Epithelial cell of esophagus (primary cell): Measurements from ENCODE around the gene GRIK1.

ENCODE experiments used
- DNase-seq: peaks from one replicate; pipeline ENCODE4 v3.0.0; 2010; ENCODE audit warnings: low read depth
- H3K4me3 ChIP-seq: 2 replicates; pipeline ENCODE4 v1.5.1; 2011; ENCODE audit warnings: mild to moderate bottlenecking, low read length, control low read depth
- CTCF ChIP-seq: IDR thresholded peaks from 2 replicates; pipeline ENCODE4 v1.5.1; 2011; ENCODE audit warnings: low read depth, mild to moderate bottlenecking, low read length, control low read depth, inconsistent platforms; ENCODE audit not compliant: insufficient read depth; ENCODE audit errors: missing control alignments

GRIK1 gene

GRCh38 chr21:29667651-29668050 lies 272.1 kb downstream of the GRIK1 start:
- no peak for DNase-seq
- TF ChIP-seq CTCF: no peak
- H3K4me3 ChIP-seq: no peak overlapping the region

GRCh38 chr21:29664615-29665014 lies 275.2 kb downstream of the GRIK1 start:
- no peak for DNase-seq
- no peak for TF ChIP-seq CTCF

GRCh38 chr21:29661672-29662442 lies 277.9 kb downstream of the GRIK1 start:
- DNase-seq: no peak
- no peak overlapping the region for H3K4me3 ChIP-seq
- no peak for TF ChIP-seq CTCF

More at GRCh38 chr21:29664615-29665014, 275.2 kb downstream of the GRIK1 start:
- H3K4me3 ChIP-seq: no peak overlapping the region

GRCh38 chr21:29660047-29660720 lies 279.6 kb downstream of the GRIK1 start:
- H3K4me3 ChIP-seq: no peak overlapping the region
- no peak for TF ChIP-seq CTCF
- no peak for DNase-seq

GRCh38 chr21:29658934-29659203 lies 280.9 kb downstream of the GRIK1 start:
- no peak for TF ChIP-seq CTCF
- no peak for DNase-seq
- H3K4me3 ChIP-seq: no peak overlapping the region

GRCh38 chr21:29658177-29658933 lies 281.4 kb downstream of the GRIK1 start:
- H3K4me3 ChIP-seq: no peak overlapping the region
- DNase-seq: no peak
- no peak for TF ChIP-seq CTCF
